Osteocyte (in vitro differentiated cells): Measurements from ENCODE around the gene ABHD5. TPM values are rescaled to one million over a fixed set of nuclear protein-coding genes. Genes with fewer than 3 reads are reported as not detected.
"Not testable (repeated sequence)": the region's sequence is repeated elsewhere in the genome, so short reads cannot be mapped to it uniquely, and the experiment has no call there.

ENCODE experiments used
- DNase-seq: peaks from one replicate; pipeline ENCODE4 v3.0.0; 2021; ENCODE audit warnings: mixed read lengths; ENCODE audit not compliant: unreplicated experiment; ENCODE audit errors: extremely low spot score
- H3K27ac Mint-ChIP-seq: one replicate; pipeline ENCODE4 v1.8.0; 2021; ENCODE audit warnings: mild to moderate bottlenecking, mixed read lengths; ENCODE audit not compliant: unreplicated experiment
- H3K27me3 Mint-ChIP-seq: one replicate; pipeline ENCODE4 v1.8.0; 2021; ENCODE audit warnings: mixed read lengths; ENCODE audit not compliant: unreplicated experiment
- H3K36me3 Mint-ChIP-seq: one replicate; pipeline ENCODE4 v1.8.0; 2021; ENCODE audit warnings: mixed read lengths; ENCODE audit not compliant: unreplicated experiment
- H3K4me1 Mint-ChIP-seq: one replicate; pipeline ENCODE4 v1.8.0; 2021; ENCODE audit warnings: mixed read lengths; ENCODE audit not compliant: unreplicated experiment
- H3K4me3 Mint-ChIP-seq: one replicate; pipeline ENCODE4 v1.8.0; 2021; ENCODE audit warnings: mild to moderate bottlenecking, moderate library complexity, mixed read lengths; ENCODE audit not compliant: unreplicated experiment
- H3K9me3 Mint-ChIP-seq: one replicate; pipeline ENCODE4 v1.8.0; 2021; ENCODE audit warnings: mixed read lengths; ENCODE audit not compliant: unreplicated experiment
- total RNA-seq: library from RNA; stranded (reverse); gene quantifications from 2 replicates; pipeline ENCODE4 v1.2.1, GENCODE V29; 2021
- TF ChIP-seq, protein P1 (sequence below): fragments of 200-600 bp; sonication (generic); IDR thresholded peaks from 2 replicates; pipeline ENCODE4 v1.5.0; 2021; ENCODE audit warnings: antibody characterized with exemption, mild to moderate bottlenecking, moderate library complexity

Gene ABHD5
- total RNA-seq, 1 donor from 2014 or later, result 10.2 TPM

DNA sequence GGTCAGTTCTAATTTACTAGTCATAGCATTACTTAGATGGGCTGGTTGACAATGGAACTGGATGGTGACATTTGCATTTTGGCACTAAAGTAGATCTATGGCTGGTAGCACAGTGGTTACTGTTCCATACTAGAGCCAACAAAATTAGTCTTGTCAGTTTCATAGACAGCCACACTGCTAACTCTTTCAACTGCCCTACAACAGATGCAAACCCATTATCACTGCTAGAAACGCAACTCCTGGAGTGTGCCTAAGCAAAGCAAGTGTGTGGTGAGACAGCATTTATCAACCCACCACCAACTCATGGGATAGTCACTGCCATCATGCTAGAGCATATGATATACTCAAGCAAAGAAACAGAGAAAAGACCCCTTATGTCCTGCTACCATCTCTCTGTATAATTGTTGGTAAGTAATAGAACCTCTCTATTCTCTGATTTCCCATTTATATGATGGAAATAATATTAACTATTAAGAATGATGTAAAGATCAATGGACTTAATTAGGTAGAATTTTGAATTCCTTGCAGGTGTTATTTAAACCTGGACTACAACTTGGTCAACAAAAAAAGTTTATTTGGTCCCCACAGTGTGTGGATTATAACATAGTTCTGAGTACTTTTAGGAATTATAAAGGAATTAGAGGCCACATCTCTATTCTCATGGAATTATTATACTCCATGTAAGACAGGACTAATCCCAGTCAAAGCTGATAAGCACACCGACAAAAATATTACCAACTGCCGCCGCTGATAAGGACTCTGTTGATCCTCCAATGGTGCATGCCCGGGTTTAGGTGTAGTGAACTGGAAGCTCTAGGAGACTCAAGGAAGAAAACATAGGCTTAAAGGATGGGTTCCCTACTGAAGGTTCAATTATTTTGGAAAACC is 19.9 kb upstream of the ABHD5 start:
- Mint-ChIP-seq H3K27ac (no peak overlapping the region), H3K9me3 (no peaks in the 10 kb centered on the region), H3K4me3 (no peak overlapping the region), H3K4me1 (no peaks in the 10 kb centered on the region), H3K36me3 (peaks cover 3% of the 10 kb centered on the region), H3K27me3 (peaks cover 12% of the 10 kb centered on the region)
- DNase-seq, result no peak
- TF ChIP-seq, protein P1, sequence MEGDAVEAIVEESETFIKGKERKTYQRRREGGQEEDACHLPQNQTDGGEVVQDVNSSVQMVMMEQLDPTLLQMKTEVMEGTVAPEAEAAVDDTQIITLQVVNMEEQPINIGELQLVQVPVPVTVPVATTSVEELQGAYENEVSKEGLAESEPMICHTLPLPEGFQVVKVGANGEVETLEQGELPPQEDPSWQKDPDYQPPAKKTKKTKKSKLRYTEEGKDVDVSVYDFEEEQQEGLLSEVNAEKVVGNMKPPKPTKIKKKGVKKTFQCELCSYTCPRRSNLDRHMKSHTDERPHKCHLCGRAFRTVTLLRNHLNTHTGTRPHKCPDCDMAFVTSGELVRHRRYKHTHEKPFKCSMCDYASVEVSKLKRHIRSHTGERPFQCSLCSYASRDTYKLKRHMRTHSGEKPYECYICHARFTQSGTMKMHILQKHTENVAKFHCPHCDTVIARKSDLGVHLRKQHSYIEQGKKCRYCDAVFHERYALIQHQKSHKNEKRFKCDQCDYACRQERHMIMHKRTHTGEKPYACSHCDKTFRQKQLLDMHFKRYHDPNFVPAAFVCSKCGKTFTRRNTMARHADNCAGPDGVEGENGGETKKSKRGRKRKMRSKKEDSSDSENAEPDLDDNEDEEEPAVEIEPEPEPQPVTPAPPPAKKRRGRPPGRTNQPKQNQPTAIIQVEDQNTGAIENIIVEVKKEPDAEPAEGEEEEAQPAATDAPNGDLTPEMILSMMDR, result no peak

DNA sequence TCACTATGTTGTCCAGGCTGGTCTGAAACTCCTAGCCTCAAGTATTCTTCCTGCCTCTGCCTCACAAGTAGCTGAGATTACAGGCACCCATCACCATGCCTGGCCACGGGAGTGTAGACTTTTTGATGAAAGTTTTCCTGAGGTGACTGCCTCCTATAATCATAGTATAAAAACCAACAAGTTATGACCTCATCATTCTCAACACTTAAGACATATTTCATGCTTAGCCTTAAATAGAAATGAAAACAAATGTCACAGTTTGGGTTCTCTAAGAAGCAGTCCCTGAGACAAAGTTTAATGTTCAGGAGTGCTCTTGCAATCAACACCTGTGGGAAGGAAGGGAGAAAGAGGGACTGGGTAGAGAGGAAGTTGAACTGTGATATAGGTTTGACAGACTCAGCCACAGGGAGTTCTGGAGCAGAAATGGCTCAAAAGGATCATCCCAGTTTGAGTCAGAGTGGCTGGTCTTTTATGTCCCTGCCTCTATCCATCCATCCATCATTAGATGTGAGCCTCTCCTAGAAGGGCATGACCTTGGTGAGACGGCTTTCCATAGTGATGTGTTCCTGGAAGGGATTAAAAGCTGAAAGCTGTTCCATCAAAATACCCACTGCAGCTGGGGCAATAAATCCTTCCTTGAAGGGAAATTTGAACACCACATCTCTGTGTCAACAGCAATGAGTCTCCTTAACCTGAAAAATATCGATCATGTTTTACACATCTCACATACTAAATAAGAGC is 16.2 kb upstream of the ABHD5 start:
- H3K4me1 Mint-ChIP-seq, result no peaks in the 10 kb centered on the region
- peaks cover 4% of the 10 kb centered on the region for H3K36me3 Mint-ChIP-seq
- H3K27me3 Mint-ChIP-seq, result no peaks in the 10 kb centered on the region
- no peak overlapping the region for H3K27ac Mint-ChIP-seq
- peaks cover 4% of the 10 kb centered on the region for H3K9me3 Mint-ChIP-seq
- no peak overlapping the region for H3K4me3 Mint-ChIP-seq
- no peak for DNase-seq
- TF ChIP-seq, protein P1, result no peak

DNA sequence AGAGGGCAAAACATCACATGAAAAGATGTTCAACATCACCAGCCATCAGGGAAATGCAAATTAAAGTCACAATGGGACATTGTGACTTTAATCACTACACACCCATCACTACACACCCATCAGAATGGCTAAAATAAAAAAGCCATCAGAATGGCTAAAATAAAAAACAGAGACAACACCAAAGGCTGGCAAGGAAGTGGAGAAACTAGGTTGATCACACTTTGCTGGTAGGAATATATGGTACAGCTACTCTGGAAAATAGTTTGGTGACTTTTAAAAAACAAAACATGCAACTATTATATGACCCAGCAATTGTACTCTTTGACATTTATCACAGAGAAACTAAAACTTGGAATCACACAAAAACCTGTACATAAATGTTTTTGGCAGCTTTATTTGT is 15.1 kb upstream of the ABHD5 start:
- Mint-ChIP-seq H3K4me3 (no peak overlapping the region), H3K9me3 (peaks cover 4% of the 10 kb centered on the region), H3K4me1 (no peaks in the 10 kb centered on the region), H3K27me3 (no peaks in the 10 kb centered on the region), H3K36me3 (peaks cover 4% of the 10 kb centered on the region), H3K27ac (no peak overlapping the region)
- no peak for DNase-seq
- TF ChIP-seq, protein P1, result no peak

DNA sequence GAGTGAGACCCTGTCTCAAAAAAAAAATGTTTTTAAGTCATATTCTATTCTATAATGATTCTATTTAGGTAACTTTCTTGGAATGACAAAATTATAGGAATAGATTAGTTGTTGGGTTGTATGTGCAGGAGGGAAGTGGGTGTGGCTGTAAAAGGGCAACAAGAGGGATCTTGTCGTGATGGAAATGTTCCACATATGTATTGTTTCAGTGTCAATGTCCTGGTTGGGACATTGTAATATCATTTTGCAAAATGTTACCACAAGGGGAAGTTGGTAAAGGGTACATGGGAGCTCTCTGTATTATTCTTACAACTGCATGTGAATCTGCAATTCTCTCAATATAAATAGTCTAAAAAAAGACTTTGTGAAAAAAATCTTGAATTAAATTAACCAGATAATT is 14.3 kb upstream of the ABHD5 start:
- peaks cover 4% of the 10 kb centered on the region for H3K9me3 Mint-ChIP-seq
- H3K36me3 Mint-ChIP-seq, result peaks cover 4% of the 10 kb centered on the region
- H3K4me1 Mint-ChIP-seq, result no peaks in the 10 kb centered on the region
- H3K27me3 Mint-ChIP-seq, result no peaks in the 10 kb centered on the region
- DNase-seq, result no peak
- no peak overlapping the region for H3K27ac Mint-ChIP-seq
- no peak overlapping the region for H3K4me3 Mint-ChIP-seq
- TF ChIP-seq, protein P1, result no peak

DNA sequence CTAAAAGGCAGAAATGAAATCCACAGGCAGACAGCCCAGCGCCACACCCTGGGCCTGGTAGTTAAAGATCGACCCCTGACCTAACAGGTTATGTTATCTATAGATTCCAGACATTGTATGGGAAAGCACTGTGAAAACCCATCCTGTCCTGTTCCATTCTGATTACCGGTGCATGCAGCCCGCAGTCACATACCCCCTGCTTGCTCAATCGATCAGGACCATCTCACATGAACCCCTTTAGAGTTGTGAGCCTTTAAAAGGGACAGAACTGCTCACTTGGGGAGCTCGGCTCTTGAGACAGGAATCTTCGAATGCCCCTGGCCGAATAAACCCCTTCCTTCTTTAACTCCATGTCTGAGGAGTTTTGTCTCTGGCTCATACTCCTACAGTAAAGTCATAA is 12.4 kb upstream of the ABHD5 start:
- H3K9me3 Mint-ChIP-seq, H3K27me3 Mint-ChIP-seq, H3K4me1 Mint-ChIP-seq, DNase-seq, H3K4me3 Mint-ChIP-seq, H3K36me3 Mint-ChIP-seq, H3K27ac Mint-ChIP-seq: not testable (repeated sequence)

DNA sequence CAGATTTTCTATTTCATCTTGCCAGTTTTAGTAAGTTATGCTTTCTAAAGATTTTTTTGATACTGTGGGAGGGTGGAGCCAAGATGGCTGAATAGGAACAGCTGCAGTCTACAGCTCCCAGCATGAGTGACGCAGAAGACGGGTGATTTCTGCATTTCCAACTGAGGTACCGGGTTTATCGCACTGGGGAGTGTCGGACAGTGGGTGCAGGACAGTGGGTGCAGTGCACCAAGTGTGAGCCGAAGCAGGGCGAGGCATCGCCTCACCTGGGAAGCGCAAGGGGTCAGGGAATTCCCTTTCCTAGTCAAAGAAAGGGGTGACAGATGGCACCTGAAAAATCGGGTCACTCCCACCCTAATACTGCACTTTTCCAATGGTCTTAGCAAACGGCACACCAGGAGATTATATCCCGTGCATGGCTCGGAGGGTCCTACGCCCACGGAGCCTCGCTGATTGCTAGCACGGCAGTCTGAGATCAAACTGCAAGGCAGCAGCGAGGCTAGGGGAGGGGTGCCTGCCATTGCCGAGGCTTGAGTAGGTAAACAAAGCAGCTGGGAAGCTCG is 11.8 kb upstream of the ABHD5 start:
- H3K4me1 Mint-ChIP-seq, H3K27ac Mint-ChIP-seq, H3K4me3 Mint-ChIP-seq, H3K36me3 Mint-ChIP-seq, H3K27me3 Mint-ChIP-seq, DNase-seq, H3K9me3 Mint-ChIP-seq: not testable (repeated sequence)

DNA sequence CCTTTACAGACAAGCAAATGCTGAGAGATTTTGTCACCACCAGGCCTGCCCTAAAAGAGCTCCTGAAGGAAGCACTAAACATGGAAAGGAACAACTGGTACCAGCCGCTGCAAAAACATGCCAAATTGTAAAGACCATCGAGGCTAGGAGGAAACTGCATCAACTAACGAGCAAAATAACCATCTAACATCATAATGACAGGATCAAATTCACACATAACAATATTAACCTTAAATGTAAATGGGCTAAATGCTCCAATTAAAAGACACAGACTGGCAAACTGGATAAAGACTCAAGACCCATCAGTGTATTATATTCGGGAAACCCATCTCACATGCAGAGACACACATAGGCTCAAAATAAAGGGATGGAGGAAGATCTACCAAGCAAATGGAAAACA is 9.9 kb upstream of the ABHD5 start:
- not testable (repeated sequence) for H3K4me1 Mint-ChIP-seq, H3K27me3 Mint-ChIP-seq, H3K36me3 Mint-ChIP-seq, H3K9me3 Mint-ChIP-seq, H3K4me3 Mint-ChIP-seq, H3K27ac Mint-ChIP-seq, DNase-seq
